LNCAP (cell line): ENCODE measurements around the gene DLL1.

ENCODE experiments used
- TF ChIP-seq, protein P1 (sequence below): fragments of 450-650 bp; IDR thresholded peaks from 2 replicates; pipeline ENCODE4 v1.5.1; 2017; ENCODE audit warnings: mild to moderate bottlenecking

DLL1 gene

DNA sequence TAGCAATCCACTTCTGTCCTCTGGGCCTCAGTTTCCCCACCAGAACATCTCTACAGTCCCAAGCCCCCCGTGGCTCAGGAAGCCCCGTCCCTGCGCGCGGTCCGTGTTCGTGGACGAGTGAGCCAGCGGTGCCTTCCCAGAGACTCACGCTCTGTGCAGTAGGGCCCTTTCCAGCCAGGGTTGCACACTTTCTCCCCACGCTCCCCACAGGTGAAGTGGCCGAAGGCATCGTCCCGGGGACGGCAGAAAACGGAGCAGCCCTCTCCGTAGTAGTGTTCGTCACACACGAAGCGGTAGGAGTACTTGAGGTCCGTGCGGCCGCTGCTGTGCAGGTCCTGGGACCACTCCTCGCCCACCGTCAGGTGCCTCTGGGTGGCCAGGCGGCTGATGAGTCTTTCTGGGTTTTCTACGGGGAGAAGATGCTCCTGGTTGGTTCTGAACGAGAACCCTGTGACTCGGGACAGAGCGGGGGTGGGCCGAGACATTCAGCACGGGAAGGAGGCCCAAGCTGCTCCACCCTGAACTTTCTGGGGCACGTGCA, 2.7 kb downstream of the DLL1 start:
- TF ChIP-seq, protein P1, sequence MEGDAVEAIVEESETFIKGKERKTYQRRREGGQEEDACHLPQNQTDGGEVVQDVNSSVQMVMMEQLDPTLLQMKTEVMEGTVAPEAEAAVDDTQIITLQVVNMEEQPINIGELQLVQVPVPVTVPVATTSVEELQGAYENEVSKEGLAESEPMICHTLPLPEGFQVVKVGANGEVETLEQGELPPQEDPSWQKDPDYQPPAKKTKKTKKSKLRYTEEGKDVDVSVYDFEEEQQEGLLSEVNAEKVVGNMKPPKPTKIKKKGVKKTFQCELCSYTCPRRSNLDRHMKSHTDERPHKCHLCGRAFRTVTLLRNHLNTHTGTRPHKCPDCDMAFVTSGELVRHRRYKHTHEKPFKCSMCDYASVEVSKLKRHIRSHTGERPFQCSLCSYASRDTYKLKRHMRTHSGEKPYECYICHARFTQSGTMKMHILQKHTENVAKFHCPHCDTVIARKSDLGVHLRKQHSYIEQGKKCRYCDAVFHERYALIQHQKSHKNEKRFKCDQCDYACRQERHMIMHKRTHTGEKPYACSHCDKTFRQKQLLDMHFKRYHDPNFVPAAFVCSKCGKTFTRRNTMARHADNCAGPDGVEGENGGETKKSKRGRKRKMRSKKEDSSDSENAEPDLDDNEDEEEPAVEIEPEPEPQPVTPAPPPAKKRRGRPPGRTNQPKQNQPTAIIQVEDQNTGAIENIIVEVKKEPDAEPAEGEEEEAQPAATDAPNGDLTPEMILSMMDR: no peak

DNA sequence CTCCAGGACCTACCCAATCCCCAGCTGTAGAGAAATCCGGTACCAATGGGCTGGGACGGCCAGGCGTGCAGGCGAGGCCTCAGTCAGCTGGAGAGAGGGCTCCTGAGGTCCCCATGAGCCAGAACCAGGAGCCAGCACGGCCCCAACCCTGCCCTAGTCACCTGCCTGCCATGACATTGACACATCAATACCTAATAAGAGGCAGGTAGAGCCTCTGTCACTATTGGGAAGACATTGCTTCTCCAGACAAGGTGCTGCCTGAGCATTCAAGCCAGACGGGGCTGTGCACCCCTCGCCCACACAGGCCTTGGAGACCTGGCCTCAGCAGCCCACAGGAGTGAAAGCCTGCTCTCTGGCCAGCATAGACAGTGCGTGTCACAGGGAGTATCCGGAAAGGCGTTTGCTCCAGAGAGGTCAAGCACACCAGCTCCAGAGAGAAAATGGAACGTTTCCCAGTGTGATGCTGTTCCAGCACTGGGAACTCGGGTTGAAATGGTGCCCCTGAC, 3.5 kb downstream of the DLL1 start:
- TF ChIP-seq, protein P1: no peak

DNA sequence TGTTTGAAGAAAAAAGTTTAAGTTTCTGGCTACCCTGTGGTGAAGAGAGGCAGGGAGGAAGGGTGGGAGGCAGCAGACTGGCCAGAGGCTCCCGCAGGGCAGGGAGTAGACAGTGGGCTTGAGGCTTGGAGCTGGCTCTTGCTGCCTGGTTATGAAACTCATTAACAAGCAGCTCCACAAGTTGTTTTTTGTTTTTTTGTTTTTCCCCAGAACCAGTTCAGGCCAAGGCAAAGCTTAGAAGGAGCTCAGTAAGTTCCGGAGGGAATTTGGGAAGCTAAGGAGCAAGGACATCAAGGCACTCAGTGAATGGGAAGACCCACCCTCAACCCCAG, 4.0 kb downstream of the DLL1 start:
- TF ChIP-seq, protein P1: no peak

DNA sequence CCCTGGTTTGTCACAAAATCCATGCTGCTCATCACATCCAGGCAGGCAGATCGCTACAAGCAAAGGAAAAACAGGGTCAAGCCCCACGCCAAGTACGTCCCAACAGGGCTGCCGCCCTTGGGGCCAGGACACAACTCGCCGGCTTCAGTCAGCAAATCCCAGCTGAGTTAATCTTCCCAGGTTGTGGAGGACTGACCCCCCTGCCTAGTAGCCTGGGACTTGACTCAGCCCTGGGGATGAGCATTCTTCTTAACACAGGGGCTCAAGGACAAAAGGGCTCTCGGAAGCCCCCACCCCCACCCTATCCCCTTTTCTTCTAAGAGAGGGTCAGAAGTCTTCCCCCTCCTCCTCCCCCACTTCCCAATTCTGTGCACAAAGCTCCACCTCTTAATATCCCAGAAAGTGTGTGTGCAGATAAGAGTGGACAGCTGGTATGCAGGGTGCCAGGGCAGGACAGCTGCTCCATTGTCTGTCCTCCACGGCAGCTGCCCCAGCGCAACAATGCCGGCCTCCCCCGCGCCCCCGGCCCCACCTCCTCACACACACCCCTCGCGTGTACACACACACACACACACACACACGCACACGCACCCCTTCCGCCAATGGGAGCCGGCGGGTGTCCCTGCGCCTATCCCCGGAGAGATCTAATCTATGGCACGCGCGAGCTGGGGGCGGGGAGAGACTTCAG, 4.5 kb downstream of the DLL1 start:
- TF ChIP-seq, protein P1: no peak

DNA sequence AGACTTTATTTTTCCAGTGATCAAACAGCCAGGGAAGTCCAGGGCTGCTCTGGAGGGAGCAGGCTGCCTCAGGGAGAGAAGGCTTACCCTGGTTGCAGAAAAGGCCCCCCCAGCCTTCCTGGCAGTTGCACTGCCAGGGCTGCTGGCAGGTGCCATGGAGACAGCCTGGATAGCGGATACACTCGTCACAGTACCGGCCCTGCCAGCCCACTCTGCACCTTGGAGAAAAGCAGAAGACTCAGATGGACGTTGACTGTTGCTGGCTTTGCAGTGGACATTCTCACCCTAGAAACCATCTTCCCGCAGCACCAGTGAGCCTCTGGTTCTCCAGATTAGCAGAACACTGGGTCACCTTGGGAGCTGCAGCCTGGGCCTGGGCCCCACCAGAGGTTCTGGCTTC, 5.4 kb downstream of the DLL1 start:
- TF ChIP-seq, protein P1: no peak

DNA sequence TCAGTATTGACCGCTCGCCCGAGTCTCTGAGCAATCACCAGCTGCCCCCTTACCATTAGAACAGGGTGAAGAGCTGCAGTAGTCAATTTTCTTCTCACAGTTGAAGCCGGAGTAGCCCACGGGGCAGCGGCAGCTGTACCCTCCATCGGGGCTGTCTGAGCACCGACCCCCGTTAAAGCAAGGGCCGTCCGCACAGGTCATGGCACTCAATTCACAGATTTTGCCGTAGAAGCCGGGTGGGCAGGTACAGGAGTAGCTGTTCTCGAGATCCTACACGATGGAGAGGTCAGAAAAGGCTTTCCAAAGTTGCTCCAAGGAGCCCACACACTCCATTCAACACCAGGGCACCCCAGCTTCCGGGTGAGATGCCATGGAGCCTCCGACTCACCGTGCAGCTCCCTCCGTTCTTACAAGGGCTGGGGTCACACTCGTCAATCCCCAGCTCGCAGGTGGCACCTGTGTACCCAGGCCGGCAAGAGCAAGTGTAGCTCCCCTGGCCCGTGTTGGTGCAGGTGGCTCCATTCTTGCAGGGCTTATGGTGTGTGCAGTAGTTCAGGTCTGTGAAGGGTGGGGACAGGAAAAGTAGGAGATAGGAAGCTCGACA, 5.9 kb downstream of the DLL1 start:
- TF ChIP-seq, protein P1: no peak

DNA sequence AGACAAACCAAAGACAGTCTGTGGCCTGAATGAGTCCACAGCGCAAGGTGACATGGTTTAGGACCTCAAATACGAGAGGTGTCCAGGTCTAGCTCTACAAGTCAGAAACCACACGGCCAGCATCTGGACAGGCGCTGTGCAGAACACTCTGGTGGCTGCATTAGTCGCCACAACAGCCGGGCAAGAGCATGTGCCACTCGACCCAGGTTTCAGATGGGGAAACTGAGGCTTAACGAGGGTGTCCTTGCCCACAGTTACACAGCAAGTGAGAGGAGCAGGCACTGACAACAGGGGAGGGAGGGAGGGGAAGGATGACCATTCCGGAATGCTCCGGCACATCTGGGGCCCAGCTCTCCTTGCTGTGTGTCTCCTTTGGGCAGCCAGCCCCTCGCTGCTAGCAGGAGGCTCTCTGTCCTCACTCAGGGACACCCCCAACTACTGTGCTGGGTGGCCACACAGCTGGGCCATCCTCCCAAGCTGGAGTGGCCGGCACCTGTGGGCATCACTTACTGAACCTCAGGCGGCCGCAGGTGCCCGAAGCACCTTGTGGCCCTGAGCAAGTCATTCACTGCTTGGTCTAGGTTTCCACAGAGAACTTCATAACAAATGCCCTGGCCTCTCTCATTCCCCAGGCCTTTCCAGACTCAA, 6.6 kb downstream of the DLL1 start:
- TF ChIP-seq, protein P1: no peak
